HG03571 (cell line): Measurements from ENCODE around the gene ANKRD30A.
"Not testable (repeated sequence)": the region's sequence is repeated elsewhere in the genome, so short reads cannot be mapped to it uniquely, and the experiment has no call there.

Experiments used
- ATAC-seq: cut with Tn5 transposase; IDR thresholded peaks from one replicate; pipeline ENCODE4 v1.9.1; 2021; ENCODE audit not compliant: unreplicated experiment

ANKRD30A gene, protein sequence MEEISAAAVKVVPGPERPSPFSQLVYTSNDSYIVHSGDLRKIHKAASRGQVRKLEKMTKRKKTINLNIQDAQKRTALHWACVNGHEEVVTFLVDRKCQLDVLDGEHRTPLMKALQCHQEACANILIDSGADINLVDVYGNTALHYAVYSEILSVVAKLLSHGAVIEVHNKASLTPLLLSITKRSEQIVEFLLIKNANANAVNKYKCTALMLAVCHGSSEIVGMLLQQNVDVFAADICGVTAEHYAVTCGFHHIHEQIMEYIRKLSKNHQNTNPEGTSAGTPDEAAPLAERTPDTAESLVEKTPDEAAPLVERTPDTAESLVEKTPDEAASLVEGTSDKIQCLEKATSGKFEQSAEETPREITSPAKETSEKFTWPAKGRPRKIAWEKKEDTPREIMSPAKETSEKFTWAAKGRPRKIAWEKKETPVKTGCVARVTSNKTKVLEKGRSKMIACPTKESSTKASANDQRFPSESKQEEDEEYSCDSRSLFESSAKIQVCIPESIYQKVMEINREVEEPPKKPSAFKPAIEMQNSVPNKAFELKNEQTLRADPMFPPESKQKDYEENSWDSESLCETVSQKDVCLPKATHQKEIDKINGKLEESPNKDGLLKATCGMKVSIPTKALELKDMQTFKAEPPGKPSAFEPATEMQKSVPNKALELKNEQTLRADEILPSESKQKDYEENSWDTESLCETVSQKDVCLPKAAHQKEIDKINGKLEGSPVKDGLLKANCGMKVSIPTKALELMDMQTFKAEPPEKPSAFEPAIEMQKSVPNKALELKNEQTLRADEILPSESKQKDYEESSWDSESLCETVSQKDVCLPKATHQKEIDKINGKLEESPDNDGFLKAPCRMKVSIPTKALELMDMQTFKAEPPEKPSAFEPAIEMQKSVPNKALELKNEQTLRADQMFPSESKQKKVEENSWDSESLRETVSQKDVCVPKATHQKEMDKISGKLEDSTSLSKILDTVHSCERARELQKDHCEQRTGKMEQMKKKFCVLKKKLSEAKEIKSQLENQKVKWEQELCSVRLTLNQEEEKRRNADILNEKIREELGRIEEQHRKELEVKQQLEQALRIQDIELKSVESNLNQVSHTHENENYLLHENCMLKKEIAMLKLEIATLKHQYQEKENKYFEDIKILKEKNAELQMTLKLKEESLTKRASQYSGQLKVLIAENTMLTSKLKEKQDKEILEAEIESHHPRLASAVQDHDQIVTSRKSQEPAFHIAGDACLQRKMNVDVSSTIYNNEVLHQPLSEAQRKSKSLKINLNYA (N-terminal part only)

DNA sequence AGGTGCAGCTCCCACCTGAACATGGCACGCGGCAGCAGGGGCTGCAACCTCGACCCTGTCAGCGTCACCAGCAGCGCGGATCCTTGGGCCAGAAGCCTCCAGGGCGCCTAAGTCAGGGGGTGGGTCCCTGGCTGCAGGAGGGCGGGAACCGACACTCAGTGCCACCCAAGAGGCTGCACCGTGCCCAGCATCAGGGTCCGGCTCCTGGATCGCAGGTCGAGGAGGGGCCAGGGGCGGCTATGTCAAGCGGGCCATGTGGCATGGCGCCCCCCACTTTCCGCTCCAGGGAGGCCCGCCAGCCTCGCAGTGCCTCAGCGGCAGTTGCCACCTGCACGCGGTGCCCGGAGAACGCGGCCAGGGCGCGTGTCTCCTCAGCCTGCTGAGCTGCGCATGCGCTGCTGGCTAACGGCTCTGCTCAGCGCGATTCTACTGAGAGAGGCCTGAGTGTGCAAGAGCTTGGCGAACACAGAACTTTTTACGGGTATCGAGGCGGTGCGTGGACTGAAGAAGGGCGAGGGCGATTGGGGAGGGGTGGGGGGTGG is at the start of gene ANKRD30A:
ANKRD30A (plus strand) TSS at position 408 of the 542 bp plus-strand sequence. CDS start 190 bp downstream, outside the sequence.
- ATAC-seq = no peak

DNA sequence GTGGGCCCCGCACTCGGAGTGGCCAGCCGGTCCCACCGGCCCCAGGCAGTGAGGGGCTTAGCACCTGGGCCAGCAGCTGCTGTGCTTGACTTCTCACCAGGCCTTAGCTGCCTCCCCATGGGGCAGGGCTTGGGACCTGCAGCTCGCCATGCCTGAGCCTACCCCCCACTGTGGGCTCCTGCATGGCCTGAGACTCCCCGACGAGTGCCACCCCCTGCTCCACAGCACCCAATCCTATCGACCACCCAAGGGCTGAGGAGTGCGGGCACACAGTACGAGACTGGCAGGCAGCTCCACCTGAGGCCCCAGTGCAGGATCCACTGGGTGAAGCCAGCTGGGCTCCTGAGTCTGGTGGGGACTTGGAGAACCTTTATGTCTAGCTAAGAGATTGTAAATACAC is 49.3 kb upstream of the ANKRD30A start:
- ATAC-seq = not testable (repeated sequence)

DNA sequence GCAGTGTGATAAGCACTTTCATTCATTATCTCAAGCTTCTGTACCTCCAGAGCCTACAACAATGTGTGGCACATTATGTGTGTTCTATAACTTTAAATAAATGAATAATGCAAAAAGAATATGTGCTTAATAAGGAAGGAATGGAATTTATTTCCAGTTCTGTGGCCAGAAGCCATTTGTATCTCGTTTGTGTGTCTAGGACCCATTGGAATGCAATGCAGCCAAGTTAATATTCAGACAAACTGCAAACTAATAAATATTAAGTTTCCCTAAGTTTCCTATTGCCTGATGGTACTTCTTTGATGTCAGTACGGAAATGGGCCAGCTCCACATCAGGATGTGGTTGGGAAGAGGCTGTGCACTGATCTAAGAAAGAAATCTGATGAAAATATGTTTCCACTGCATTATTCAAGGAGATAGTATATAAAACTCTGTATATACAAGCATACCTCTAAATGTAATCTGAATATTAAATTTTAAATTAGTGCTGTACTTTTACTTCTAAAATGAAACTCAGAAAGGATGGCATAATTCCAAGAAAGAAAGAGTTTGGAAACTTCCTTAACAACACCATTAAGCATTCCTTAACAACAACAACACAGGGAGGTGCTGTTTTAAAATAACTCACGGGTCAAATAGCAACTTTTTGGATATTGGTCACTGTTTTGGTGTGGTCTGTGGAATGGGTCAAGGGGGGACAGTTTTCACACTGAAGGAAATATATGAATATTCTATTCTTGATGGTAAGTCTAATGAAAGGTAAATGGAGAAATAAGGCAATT is 29.4 kb upstream of the ANKRD30A start:
- ATAC-seq = no peak

DNA sequence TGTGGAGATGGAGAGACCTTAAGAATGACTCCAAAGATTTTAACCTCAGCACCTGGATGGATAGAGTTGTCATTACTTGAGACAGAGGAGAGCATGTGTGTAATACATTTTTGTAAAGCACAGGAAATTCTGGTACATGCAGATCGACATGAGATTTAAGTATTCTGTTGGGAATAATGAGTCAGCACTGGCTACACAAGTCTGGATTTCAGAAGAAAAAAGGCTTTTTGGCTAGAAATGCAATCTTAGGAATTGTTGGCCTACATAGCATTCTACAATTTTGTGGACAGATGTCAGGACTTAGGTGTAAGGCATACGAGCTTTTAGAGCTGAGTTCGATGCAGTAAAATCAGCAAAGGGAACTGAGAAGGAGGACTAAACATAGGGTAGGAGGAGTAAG is 24.1 kb upstream of the ANKRD30A start:
- no peak for ATAC-seq

DNA sequence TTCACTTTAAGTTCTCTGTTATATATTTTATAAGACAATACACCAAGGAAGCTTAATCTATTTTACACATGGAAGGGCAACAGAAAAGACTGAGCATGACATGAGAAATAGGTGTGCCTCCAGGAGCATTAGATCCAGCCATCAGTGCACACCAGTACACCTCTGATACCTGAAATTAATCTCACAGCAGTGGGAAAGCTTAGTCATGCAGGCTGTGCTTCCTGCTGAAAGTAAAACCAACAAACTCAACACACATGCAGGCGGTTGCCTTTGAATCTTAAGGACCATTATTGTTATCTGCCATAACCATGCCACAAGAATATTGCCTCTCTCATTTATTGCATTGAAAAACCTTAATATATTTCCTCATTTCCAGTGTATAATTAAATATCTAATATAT is 16.4 kb upstream of the ANKRD30A start:
- ATAC-seq = no peak

DNA sequence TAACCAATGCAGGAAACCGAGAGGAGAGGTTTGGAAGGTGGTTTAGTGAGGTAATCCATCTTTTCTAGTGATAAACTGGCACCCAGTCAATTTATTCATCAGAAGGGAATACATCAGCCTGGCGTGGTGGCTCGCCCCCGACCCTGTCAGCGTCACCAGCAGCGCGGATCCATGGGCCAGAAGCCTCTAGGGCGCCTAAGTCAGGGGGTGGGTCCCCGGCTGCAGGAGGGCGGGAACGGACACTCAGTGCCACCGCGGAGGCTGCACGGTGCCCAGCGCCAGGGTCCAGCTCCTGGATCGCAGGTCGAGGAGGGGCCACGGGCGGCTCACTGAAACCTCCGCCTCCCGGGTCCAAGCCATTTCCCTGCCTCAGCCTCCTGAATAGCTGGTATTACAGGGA is 866 bp upstream of the ANKRD30A start:
- no peak for ATAC-seq

DNA sequence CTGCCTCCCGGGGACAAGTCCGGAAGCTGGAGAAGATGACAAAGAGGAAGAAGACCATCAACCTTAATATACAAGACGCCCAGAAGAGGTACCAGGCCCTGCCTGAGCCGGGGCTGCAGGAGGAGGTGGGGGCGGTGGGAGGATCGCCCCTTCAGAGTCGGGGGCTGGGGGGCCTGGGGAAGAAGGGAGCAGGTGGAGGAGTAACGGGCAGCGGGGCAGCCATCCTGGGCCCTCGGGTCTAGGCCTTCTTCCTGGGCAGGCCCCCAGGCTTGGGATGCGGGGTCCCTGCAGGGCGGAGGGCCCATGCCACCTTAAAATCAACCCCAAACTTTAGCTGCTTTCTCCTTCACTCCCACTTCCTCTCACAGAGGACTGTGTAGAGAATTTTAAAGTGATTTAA is 523 bp downstream of the ANKRD30A start:
- no peak for ATAC-seq

DNA sequence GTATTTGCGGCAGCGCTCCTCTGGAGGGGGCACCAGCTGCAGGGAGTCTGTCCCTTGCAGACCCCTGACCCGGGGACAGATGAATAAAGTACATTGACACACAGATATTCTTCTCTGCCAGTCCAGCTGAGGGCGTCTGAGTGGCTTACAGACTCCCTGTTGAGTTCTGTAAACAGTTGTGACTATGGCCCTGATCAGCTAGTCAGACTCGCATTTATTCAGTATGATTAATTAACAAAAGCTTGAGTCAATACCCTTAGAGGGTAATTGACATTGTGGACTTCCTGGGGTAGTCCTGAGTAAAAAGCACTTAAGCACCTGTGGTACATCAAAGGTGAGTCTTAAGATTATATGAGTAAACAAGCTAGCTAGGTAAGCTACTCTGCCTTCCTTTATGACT is 21.0 kb downstream of the ANKRD30A start:
- no peak for ATAC-seq

DNA sequence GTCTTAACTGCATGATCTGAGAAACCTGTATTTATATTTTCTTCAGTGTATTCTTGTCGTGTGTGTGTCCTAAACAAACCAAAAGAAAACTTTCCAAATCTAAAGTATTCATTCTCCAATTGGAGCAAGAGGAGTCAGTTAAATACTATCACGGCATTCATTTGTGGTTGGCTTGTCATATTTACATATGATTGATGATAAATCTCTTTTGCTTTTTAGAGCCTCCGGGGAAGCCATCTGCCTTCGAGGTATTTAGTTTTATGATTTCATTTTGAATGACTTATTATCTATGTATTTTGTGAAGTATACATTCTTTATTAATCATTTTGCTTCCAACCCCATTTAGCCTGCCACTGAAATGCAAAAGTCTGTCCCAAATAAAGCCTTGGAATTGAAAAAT is 37.0 kb downstream of the ANKRD30A start:
- ATAC-seq = not testable (repeated sequence)

DNA sequence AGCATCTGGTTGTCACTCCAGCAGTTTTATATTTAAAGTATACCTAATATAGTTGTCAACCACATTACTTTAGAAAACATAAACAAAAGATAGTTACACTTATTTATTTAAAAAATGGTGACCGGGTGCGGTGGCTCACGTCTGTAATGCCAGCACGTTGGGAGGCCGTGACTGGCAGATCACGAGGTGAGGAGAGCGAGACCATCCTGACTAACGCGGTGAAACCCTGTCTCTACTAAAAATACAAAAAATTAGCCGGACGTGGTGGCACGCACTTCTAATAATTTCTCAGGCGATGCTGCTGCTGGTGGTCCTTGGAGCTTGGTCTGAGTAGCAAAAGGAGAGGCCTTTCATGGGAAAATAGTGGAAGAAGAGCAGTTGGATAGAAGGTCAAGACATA is 46.5 kb downstream of the ANKRD30A start:
- not testable (repeated sequence) for ATAC-seq

DNA sequence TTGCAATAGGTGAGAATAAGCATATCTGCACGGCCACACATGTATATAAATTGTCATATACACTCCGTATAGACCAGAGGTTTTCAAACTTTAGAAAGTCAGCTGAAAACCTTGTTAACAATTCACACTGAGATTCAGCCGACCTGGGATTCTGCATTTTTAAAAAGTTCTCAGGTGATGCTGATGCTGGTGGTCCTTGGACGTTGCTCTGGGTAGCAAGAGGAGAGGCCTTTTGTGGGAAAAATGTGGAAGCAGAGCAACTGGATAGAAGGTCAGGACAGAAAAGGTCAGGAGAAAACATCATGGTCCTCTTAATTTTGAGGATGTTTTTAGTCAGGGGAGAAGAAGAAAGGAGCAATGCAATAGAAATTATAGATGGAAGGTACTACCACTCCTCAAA is 52.9 kb downstream of the ANKRD30A start:
- ATAC-seq = not testable (repeated sequence)

DNA sequence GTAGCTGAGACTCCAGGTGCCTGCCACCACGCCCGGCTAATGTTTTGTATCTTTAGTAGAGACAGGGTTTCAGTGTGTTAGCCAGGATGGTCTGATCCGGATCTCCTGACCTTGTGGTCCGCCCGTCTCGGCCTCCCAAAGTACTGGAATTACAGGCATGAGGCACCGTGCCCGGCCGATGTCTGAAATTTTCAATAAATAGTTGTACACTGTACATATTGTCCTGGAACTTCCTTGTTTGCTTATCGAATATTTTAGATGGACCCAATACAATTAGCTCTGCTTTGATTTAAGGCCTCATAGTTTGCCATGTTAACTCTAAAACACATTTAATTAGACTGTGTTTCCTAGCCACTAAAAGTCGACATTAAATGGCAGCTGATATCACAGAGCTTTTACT is 57.3 kb downstream of the ANKRD30A start:
- ATAC-seq = not testable (repeated sequence)

DNA sequence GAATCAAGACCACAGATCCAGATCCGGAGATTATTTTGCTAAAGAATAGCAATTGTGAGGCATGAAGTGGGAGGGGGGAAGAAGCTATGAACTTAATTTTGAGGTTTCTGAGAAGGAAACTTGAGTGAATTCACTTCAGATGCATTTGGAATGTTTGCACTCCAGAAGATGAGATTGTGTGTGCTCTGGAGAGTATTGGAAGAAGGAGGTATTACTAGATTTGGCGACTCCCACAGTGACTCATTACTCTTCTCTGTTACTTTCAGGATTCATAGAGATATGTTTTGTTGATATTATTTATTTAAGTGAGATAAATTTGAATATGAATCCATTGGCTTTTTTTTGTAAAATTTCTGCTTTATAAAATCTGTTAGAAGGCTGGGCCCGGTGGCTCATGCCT is 80.7 kb downstream of the ANKRD30A start:
- ATAC-seq = no peak

DNA sequence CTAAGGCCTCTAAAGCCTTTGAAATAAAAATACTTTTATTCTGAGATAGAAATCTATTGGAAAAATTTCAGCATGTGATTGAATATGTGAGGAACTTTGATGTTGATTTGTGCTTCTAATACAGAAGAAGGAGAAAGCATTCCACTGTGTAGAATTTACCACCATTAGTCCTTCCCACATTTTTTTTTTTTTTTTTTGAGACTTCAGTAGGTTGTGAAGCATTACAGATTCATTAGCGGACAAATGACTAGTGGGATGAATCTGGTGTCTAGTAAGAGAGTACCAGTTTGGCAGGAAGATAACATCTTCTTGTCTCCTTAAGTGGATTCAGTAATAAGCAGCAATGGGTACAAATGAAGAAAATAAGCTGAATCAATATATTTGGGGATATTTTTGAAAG is 95.5 kb downstream of the ANKRD30A start:
- no peak for ATAC-seq

DNA sequence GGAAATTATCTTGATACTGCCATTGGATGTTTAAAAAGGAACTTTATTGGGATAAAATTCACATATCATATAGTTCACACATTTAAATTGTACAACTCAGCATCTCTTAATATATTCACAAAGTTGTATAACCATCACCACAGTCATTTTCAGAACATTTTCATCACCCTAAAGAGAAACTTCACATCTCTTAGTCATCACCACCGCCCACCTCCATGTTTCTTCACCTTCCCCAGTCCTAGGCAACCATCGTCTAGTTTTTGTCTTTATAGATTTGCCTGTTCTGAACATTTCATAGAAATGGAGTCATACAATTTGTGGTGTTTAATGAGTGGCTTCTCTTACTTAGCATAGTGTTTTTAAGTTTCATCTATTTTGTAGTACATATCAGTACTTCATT is 96.6 kb downstream of the ANKRD30A start:
- ATAC-seq = no peak

DNA sequence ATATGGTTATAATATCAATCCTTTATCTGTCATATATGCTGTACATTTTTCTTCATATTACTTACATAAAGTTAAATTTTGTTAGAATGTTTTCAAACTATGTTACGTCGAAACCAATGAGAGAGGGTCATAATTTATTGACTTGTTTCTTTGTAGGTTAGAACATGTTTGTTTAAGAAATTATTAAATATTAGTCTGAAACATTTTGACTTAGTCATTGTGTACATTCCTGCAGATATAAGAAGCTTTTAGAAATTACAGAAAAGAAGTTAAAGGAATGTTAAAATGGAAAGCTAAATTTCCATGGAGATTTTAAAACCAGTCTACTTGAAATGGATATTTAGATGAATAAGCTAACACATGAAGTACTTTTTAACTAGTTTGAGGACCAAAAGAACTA is 99.8 kb downstream of the ANKRD30A start:
- ATAC-seq = no peak

DNA sequence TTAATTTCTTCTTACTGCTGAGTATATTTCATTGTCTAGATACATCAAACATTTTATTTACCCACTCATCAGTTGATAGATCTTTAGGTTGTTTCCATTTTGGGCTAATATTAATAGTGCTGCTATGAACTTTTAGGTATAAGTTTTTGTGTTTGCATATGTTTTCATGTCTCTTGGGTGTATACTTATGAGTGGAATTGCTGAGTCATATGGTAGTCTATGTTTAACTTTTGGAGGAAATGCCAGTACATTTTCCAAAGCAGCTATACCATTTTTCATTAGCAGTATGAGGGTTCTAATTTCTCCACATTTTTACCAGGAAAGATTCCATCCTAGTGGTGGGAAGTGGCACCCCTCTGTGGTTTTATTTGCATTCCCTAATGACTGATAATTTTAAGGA is 101.1 kb downstream of the ANKRD30A start:
- no peak for ATAC-seq

DNA sequence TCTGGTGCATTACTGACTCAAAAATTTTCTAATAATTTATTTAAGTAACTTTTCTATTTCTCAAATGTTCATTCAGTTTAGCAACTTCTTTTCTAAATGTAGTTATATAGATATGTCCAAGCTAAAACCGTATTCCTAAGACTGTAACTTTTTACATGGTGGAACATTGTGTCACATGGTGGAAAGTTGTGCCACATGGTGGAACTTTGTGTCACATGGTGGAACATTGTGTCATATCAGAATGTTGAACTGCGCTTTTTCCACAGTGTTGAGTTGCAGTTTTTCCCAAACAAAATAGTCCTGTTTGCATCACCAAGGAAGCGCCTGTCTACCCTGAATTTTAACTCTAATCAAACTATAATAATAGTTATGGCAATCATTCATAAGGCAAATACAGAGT is 109.3 kb downstream of the ANKRD30A start:
- no peak for ATAC-seq

DNA sequence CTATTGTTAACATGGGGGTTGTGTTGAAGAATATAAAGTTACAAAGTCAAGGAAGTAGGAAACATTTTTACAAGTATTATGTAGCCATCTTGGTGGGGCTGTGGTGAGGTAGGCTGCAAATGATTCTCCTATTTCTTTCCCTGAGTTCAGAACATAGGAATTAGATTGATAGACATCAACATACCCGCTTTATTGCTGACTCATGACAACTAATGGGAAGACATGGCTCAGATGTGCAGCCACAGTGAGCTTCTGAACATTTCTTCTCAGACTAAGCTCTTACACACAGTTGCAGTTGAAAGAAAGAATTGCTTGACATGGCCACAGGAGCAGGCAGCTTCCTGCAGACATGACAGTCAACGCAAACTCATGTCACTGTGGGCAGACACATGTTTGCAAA is 110.7 kb downstream of the ANKRD30A start:
- ATAC-seq = no peak

DNA sequence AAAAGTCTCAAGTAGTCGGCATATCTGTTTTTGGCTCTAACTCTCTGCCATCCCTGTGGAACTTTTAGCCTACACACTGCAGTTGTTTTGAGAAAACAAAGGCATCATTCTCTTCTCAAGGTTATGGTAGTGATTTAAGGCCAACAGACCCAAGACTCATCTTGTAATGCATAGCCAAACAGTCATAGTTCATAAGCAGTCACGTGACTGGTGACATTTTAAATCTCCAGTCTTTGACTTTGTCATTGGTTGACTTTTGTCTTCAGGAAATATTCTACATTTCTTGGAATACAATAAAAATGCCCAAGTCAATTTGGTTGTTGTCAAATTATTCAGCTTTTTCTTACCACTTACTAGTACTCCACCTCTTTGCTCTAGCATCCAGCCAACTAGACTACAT is 114.8 kb downstream of the ANKRD30A start:
- no peak for ATAC-seq
